GM21526 (cell line): ENCODE data around the gene CCT5.
A peak's percentile ranks its signal among the peaks of the same experiment; 100 is the strongest.
"Not testable (repeated sequence)": the region's sequence is repeated elsewhere in the genome, so short reads cannot be mapped to it uniquely, and the experiment has no call there.

ENCODE experiments used
- ATAC-seq: cut with Tn5 transposase; IDR thresholded peaks from one replicate; pipeline ENCODE4 v1.9.1; 2021; ENCODE audit warnings: moderate library complexity; ENCODE audit not compliant: unreplicated experiment, low FRiP score

CCT5 gene

GRCh38 chr5:10244342-10244944 lies 5.6 kb upstream of the CCT5 start:
- no peak for ATAC-seq

- ATAC-seq = no peak
Measured at GRCh38 chr5:10246761-10247160, 3.3 kb upstream of the CCT5 start.

GRCh38 chr5:10247217-10247616 lies 2.9 kb upstream of the CCT5 start:
- not testable (repeated sequence) for ATAC-seq

GRCh38 chr5:10248378-10249260 lies 1.5 kb upstream of the CCT5 start:
- peak; percentile 1 for ATAC-seq

GRCh38 chr5:10250806-10251276 lies 761 bp downstream of the CCT5 start:
- peak; percentile 12 for ATAC-seq

- ATAC-seq = no peak
Measured at GRCh38 chr5:10251405-10251804, 1.3 kb downstream of the CCT5 start.

- ATAC-seq = no peak
Measured at GRCh38 chr5:10253390-10253789, 3.3 kb downstream of the CCT5 start.

- ATAC-seq = no peak
Measured at GRCh38 chr5:10254686-10255085, 4.6 kb downstream of the CCT5 start.

- no peak for ATAC-seq
Measured at GRCh38 chr5:10257870-10258269, 7.8 kb downstream of the CCT5 start.

- no peak for ATAC-seq
Measured at GRCh38 chr5:10259899-10260298, 9.8 kb downstream of the CCT5 start.

GRCh38 chr5:10261065-10261464 lies 11.0 kb downstream of the CCT5 start:
- ATAC-seq = no peak

- ATAC-seq = no peak
Measured at GRCh38 chr5:10262121-10262774, 12.2 kb downstream of the CCT5 start.

- no peak for ATAC-seq
Measured at GRCh38 chr5:10262995-10263394, 12.9 kb downstream of the CCT5 start.

- no peak for ATAC-seq
Measured at GRCh38 chr5:10264604-10265003, 14.5 kb downstream of the CCT5 start.

- ATAC-seq = no peak
Measured at GRCh38 chr5:10265245-10266109, 15.4 kb downstream of the CCT5 start.

GRCh38 chr5:10266137-10266536 lies 16.1 kb downstream of the CCT5 start:
- no peak for ATAC-seq

GRCh38 chr5:10266839-10267238 lies 16.8 kb downstream of the CCT5 start:
- no peak for ATAC-seq

GRCh38 chr5:10268100-10268499 lies 18.0 kb downstream of the CCT5 start:
- no peak for ATAC-seq

- ATAC-seq = no peak
Measured at GRCh38 chr5:10272053-10272874, 22.2 kb downstream of the CCT5 start.

GRCh38 chr5:10272875-10273209 lies 22.8 kb downstream of the CCT5 start:
- not testable (repeated sequence) for ATAC-seq
